ENCODE data around the gene ANKS1B.

ANKS1B gene

DNA sequence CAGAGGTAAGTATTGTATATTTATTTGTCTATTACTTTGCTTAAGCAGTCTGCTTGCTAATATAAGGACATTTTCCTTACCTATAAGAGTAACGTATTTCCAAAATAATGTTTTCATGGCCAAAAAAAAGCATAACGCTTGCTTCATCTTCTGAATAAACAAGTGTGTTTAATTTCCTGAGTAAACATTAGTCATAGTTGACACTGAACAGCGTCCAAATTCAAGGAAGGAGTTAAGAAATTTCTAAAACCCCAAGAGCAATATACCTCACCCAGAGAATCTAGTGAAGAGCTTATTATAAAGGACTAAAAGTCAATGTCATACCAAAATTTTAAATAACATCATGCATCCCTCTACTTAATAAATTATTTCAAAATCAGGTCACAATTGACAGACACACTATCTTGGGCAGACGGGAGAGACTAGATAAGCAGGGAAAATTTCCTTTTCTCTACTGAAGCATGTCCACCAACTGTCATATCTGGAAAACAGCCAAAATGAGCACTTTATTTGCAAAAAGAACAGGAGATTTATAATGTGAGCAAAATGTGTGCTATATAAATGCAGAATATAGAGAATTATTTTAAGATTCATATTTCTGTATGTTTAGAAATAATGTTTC lies 25.1 kb downstream of the ANKS1B start:
- DNase-seq (no peak), ATAC-seq (no peak)

DNA sequence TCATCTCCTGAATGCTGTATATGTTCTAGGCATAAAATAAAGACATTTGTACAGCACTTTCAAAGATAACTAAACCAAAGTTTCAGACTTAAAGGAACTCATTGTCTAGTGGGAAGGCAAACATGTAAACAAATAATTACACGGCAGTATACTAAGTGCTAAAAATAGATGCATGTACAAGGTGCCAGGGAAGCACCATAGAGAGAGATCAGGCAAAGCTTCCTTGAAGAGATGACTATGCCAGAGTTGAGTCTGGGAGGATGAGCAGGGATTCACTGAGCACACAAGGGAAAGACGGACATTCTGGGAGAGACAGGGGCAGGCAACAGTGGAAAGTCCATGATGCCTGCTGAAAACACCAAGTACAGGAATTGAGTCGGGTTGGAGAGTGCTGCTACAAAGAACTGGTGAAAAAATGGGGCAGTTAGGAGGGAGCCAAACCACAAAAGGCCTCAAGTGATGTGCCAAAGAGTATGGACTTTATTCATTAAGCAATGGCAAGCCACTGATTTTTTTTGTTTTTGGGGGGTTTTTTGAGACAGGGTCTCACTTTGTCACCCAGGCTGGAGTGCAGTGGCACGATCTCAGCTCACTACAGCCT lies 26.8 kb downstream of the ANKS1B start:
- no peak for ATAC-seq
- no peak for DNase-seq

GRCh38 chr12:99954724-99955123 lies 30.0 kb downstream of the ANKS1B start:
- DNase-seq (no peak), ATAC-seq (no peak)

- DNase-seq (no peak), ATAC-seq (no peak)
Measured at GRCh38 chr12:99948370-99948769, 36.4 kb downstream of the ANKS1B start.

GRCh38 chr12:99946131-99946530 lies 38.6 kb downstream of the ANKS1B start:
- no peak for ATAC-seq
- no peak for DNase-seq

GRCh38 chr12:99935608-99936007 lies 49.1 kb downstream of the ANKS1B start:
- DNase-seq (no peak), ATAC-seq (no peak)

DNA sequence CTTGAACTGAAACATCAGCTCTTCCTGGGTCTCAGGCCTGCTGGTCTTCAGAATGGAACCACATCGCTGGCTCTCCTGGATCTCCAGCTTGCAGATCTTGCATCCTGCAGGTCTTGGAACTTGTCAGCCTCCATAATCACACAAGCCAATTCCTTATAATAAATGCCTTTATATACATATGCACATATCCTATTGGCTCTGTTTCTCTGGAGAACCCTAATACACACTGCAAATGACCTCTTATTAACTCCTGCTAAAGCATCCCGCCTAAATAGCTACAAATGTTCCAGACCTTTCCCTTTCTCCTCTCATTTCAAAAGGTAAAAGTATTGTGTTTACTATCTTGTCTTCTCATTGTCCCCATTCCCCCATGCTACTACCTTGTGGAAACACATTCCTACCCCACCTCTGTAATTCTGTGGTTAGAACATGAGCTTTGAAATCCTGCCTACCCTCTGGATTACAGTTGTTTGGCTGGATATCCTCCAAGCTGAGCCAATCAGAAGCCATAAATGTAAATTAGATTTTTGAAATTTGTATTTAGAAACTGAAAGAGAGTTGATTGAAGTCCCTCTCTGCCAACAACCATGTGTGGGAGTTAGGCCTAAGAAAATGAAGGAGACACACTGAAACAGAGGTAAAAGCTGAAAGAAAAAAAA lies 58.1 kb downstream of the ANKS1B start:
- no peak for ATAC-seq
- no peak for DNase-seq

GRCh38 chr12:99920353-99920960 lies 64.3 kb downstream of the ANKS1B start:
- ATAC-seq (no peak), DNase-seq (no peak)

DNA sequence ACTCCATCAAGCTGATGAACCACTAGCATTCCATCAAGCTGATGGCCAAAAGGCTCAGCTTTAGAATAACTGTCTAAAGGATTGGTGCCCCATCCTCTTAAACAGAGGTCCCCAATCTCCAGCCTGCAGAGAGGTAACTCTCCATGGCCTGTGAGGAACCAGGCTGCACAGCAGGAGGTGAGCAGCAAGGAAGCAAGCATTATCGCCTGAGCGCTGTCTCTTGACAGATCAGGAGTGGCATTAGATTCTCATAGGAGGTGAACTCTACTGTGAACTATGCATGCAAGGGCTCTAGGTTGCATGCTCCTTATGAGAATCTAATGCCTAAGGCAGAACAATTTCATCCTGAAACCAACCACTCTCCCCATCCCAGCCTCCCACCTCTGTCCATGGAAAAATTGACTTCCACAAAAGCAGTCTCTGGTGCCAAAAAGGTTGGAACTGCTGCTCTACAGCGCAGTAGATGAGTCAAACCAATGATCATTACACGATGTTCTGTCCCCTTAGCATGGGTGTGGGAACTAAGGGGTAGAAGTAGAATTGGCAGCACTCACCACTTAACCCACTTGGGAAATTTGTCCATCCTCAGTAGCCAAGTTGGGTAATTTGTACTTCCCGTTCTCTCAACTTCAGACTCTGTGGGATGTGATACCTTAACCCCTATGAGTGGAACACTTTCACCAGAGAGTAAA lies 66.9 kb downstream of the ANKS1B start:
- DNase-seq: no peak
- no peak for ATAC-seq

- ATAC-seq (no peak), DNase-seq (no peak)
Measured at GRCh38 chr12:99916555-99916954, 68.2 kb downstream of the ANKS1B start.

DNA sequence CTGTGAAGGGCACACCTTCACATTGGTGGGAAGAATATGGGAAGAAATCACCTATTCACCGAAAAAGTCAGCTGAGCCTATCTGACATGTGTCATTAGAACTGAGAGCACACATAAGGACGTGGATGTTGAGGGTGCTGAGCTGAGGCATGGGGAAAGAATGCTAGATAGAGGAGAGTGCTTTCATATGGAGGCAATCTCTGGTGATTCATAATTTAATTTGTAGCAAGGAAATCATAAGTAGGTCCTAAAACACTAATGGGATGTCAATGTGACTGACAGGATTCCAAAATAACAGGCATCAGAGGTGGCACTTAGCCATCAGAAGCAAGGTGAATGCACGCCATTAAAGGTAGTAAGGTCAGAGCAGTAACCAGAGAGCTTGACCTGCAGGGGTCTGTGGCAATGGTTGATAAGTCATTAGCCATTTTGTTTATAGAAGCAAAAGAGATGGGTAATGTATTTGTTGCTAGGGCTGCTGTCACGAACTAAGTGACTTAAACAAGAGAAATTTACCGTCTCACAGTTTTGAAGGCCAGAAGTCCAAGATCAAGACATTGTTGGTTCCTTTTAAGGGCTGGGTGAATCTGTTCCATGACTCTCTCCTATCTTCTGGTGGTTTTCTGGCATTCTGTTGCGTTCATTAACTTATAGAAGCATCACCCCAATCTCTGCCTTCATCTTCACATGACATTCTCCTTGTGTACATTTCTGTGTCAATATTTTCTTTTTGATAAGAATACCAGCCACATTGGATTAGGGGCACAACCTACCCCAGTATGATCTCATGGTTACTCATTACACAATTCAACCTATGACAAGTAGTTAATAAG lies 69.3 kb downstream of the ANKS1B start:
- DNase-seq: no peak

GRCh38 chr12:99914206-99914605 lies 70.5 kb downstream of the ANKS1B start:
- DNase-seq: no peak

More for the DNA sequence above, 69.3 kb downstream of the ANKS1B start:
- no peak for ATAC-seq

DNA sequence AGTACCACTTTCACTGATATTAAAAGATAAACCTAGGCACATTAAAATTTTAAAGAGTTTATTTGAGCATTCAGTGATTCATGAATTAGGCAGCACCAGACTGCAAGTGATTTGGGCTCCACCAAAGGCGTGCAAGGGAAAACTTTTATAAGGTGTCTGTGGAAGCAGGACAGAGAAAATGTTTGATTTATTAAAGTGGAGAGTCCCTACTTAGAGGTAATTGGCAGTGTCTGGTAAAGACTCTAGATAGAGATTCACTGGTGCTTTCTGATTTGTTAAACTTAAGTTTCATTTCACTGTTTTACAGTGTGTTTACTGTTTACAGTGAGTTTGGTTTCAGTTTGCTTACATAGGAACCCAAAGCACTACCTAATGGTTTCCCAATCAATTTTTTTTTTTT lies 72.8 kb downstream of the ANKS1B start:
- DNase-seq: no peak
- no peak for ATAC-seq

More at GRCh38 chr12:99914206-99914605, 70.5 kb downstream of the ANKS1B start:
- no peak for ATAC-seq

- ATAC-seq (no peak), DNase-seq (no peak)
Measured at GRCh38 chr12:99911081-99911480, 73.7 kb downstream of the ANKS1B start.

DNA sequence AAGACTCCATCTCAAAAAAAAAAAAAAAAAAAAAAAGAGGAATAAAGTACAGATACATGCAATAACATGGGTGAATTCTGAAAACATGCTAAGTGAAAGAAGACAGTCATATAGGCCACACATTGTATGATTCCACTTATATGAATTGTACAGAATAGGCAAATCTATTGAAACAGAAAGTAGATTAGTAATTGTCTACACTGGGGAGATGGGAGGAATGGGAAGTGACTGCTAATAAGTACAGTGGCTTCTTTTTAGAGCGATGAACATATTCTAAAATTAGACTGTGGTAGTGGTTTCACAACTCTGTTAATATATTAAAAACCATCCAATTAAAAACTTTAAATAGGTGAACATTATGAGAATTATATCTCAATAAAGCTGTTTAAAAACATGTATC lies 74.4 kb downstream of the ANKS1B start:
- ATAC-seq: no peak
- no peak for DNase-seq

GRCh38 chr12:99906786-99907579 lies 77.8 kb downstream of the ANKS1B start:
- DNase-seq (no peak), ATAC-seq (no peak)

DNA sequence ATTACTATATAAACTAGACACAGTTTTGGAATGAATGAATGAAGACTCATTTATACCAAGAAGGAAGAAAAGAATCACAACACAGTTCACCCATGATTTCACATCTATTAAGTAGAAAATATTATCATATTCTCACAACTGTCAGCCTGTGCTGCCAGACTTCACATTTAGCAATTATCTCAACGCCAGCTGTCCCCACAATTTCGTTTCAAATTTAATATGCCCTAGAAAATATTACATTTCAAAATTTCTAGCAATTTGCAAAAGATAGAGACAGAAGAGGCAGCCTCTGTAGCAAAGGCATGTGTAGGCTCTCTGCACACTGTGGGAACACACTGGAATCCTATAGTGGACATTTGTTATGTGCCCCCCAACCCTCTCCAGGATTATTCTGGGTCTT lies 83.6 kb downstream of the ANKS1B start:
- DNase-seq: no peak
- no peak for ATAC-seq

GRCh38 chr12:99898645-99899044 lies 86.1 kb downstream of the ANKS1B start:
- no peak for ATAC-seq

GRCh38 chr12:99879439-99879838 lies 105.3 kb downstream of the ANKS1B start:
- DNase-seq (no peak), ATAC-seq (no peak)

More at GRCh38 chr12:99898645-99899044, 86.1 kb downstream of the ANKS1B start:
- DNase-seq: no peak

DNA sequence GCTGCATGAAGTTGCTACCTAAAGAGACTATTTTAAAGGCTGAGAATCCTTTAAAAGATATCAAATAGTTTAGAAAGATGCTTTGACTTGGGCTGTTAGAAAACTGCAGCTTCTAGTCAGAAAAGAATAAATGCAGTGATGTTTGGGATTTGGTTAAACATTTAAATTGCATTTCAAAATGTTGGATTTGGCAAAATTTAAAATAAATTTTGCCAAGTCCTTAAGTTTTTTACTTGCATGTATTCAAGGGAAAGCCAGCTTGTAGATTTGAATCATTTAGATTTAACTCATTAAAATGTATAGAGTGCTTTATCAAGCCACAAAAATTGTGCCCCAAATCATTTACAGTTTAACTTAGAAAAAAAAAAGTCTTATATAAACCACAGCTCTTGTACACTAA lies 109.7 kb downstream of the ANKS1B start:
- no peak for ATAC-seq

DNA sequence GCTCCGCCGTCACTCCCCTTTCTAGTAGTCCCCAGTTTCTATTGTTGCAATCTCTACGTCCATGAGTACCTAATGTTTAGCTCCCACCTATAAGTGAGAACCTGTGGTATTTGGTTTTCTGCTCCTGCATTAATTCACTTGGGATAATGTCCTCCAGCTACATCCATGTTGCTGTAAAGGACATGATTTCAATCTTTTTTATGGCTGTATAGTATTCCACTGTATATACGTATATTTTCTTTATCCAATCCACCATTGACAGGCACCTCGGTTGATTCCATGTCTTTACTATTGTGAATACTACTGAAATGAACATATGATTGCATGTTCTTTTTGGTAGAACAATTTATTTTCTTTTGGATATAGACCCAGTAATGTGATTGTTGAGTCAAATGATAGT lies 114.7 kb downstream of the ANKS1B start:
- no peak for DNase-seq
- ATAC-seq: no peak

More for the DNA sequence above, 109.7 kb downstream of the ANKS1B start:
- DNase-seq: no peak
